Measurements from ENCODE around the gene NRG3. TPM values are rescaled to one million over a fixed set of nuclear protein-coding genes. Genes with fewer than 3 reads are reported as not detected.

The NRG3 gene
- total RNA-seq, 1 donor from 2014 or later = 10.7 TPM

DNA sequence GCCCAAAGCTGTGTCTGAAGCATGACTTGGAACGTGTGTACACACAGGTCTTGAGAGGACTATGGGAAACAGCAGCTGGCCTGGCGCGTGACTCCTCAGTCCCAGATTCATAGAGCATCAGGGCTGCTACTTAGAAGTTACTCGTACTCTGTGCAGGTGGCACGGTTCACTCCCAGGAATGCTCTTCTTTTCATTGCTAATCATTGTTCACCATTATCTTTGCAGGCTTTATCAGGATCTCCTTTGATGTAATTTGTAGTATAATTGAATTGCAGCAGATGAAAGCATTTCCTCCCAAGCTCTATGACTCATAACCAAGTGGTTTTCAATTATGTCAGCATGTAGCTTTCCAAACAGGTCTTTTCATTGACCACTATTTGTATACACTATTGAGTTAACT, 938.9 kb downstream of the NRG3 start:
- DNase-seq (ENCODE audit: low read depth in 2 of 2) = no peak

- no peak for DNase-seq (ENCODE audit: low read depth in 2 of 2)
Observed at GRCh38 chr10:82814635-82815034, 939.6 kb downstream of the NRG3 start.

DNA sequence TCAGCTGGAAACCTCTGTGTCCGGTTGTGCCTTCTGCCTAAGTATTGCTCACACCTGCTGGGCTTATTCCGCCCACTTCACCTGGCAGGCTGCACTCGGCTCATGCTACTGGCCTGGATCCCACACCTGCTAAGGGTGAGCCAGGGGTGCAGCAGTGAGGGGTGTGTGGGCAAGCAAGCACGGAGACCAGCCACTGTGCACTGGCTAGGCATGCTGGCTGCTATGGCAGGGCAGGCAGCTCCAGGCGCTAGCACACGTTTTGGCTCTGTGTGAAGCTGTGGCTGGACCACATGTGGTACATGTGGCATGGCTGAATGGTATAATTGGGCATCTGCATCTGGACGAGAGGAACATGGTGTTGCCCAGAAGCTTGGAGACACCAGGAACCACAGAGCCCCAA, 940.7 kb downstream of the NRG3 start:
- DNase-seq (ENCODE audit: low read depth in 2 of 2) = no peak

DNA sequence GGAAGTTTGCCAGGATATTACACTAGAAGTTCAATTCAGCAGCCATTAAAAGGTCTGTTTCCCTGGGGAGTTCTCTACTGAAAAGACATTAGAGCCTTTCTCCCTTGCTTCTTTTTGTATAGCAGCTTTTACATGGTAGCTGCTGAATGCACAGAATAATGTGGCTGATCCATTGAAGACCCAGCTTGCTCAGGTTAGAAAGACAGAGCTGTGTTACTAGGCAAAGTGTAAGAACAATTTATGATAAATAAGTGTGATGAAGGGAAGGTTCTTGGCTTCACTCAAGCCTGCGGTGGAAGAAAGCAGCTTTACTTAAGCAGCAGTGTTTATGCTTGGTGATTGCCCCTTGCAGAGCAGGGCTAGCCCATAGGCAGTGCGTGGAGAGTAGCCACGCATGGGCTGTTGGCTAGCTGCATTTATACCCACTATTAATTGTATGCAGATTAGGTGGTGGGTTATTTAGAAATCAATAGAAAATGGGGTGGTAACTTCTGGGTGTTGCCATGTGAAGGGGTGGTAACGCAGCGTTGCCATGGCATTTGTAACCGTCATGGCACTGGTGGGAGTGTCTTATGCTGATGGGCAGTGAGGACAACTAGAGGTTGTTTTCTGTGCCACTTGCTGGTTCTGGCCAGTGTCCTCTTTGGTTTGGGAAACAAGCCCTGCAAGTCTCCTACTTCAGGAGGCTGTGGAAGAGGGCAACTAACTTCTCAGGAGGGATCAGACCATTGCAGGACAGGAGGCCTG, 942.9 kb downstream of the NRG3 start:
- no peak for DNase-seq (ENCODE audit: low read depth in 2 of 2)

GRCh38 chr10:82821043-82821442, 946.0 kb downstream of the NRG3 start:
- DNase-seq (ENCODE audit: low read depth in 2 of 2) = no peak

DNA sequence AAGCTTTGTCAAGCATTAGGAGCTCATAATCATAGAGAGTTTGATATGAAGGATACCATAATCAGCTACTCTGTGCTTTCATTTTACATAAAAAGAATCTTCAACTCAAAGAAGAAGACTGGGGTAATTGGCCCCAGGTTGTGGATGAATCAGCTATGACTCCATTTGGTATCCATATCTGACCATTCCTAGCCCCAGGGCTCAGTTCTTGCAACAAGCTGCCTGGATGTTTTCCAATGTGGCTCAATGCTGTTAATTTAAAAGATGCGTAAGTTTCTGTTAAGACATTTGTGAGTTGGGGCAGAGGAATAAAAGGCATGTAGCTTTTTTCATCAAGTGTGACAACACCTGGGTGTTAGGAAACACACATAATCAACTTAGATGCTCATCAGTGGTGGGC, 951.1 kb downstream of the NRG3 start:
- no peak for DNase-seq (ENCODE audit: low read depth in 2 of 2)

DNA sequence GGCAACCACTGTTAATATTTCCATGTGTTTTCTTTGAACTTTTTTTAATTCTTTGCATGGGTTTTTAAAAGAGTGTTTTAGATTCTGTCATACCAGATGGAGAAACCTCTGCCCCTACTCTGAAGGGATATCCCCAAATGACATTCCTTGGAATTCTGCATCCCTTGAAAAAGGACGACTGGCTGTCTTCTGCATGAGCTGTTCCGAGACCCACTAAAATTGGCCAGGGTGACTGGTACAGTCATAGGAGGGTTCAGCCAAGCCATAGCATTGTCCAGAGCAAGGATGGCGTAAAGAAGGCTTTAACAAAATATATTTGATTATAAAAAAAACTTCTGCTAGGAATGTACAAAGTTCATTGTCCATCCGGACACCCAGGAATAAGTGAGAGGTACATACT, 952.9 kb downstream of the NRG3 start:
- DNase-seq (ENCODE audit: low read depth in 2 of 2) = no peak

GRCh38 chr10:82847242-82847641, 972.2 kb downstream of the NRG3 start:
- DNase-seq (ENCODE audit: low read depth in 2 of 2) = no peak

DNA sequence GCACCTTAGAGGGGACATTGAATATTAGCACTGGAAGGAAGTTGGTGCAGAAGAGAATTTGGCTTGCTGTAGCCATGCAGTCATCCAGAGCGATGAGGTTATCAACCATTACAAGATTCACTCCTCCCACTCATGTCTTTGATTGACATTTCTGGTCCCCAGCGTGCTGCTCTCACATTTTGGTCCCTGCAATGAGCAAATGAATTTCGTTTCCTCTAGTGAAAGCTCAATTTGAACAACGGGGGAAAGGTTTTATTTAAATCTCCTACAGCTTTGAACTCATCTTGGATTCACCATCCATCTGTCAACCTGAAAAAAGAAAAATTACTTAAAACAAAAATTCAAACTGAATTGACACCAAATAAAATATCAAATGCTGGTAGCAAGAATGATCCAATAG, 975.2 kb downstream of the NRG3 start:
- DNase-seq (ENCODE audit: low read depth in 2 of 2) = no peak

DNA sequence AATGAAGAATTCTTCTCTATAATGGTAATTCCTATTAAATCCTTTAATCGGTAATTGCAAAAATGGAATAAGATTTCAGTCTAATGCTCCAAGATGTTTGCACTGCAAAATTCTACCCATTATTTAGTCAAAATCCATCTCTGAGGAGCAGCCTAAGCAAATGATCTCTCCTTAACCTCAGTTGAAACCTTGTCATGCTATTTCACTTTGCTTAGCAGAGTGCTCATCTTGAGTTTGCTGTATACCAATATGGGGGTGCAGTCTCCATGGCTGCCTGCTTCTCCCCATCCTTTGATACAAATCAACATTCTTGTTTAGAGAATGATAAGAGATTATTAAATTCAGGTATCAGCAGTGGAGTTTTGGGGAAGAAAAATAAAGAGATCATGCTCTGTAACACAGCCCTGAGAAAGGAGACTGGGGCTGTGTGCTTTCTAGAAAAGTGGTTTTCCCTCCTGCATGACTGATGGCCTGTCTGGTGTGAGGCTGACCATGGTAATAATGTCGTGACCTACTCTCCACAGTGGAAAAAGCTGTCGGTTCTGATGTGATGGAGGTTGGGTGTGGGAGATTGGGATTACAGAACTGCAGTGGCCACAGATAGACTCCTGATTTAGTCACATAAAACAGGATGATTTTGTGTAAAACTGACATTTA, 982.1 kb downstream of the NRG3 start:
- DNase-seq (ENCODE audit: low read depth in 2 of 2) = no peak

DNA sequence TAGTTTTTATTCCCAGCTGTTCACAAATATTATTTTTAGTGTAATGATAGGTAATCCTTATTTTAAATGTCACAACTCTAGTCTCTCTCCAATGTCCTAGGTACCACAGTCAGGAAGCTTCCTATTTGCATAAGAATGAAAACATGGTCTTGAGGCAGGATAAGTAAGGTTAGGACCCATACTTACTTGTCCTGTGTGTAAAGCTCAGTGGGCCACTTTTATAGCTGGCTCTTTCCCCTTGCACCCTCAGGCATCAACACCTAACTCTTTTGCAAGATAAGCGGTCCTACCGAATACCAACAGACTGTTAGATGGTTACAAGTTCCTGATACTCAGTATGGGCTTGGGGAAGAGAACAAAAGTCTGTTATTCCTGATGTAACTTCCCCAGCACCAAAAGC, 986.9 kb downstream of the NRG3 start:
- DNase-seq (ENCODE audit: low read depth in 2 of 2) = no peak

DNA sequence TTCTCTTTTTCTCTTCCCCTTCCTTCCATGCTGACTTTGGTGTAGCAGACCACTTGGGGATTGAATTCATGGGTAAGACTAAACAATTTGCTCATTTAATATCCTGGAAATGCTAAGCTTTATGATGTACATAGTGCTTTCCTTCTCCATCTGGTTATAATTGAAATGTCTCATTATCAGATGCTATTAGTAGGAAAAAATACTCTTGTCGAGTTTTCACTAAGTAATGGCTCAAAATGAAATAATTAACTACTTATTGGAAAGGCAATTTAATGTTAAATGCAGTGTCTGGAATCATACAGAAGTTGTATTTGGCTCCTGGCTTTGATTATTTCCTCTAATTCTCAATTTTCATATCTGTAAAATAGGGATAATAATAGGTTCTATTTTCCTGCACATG, 990.4 kb downstream of the NRG3 start:
- no peak for DNase-seq (ENCODE audit: low read depth in 2 of 2)

- DNase-seq (ENCODE audit: low read depth in 2 of 2) = no peak
Observed at GRCh38 chr10:82866424-82867020, 991.5 kb downstream of the NRG3 start.

DNA sequence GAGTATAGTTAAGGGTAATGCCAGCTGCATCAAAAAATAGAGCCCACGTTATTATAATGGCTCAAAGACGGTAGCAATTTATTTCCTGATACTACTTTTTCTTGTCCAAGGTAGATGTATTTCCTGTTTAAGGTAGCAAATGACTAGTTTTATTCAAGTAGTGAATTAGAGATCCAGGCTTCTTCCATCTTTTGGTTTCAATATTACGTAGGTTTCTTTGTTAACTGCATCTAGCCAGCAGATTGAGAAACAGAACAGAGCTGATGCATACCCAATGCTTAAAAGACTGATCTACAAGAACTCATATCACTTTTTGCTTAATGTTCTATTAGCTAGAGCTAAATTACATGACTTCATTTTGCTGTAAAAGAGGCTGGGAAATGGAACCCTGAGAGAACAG, 992.1 kb downstream of the NRG3 start:
- DNase-seq (ENCODE audit: low read depth in 2 of 2) = no peak

DNA sequence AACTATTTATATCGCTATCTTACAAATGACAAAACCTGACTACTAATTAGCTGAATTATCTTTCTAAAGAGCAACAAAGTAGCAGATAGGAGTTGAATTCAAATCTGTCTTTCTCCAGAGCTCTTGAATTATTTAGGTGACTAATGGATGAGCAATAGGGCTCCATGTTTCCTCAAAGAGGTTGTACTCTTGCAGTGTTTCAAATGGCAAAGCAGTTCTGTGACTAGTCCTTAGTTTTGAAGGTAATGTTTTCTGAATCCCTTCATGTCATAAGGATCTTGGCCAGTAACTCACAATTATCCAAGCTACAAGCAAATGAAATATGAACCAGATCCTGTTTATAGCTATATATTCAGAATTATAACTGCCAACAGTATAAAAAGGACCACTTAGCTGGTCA, 999.7 kb downstream of the NRG3 start:
- no peak for DNase-seq (ENCODE audit: low read depth in 2 of 2)

GRCh38 chr10:82880776-82881290, 1005.8 kb downstream of the NRG3 start:
- no peak for DNase-seq (ENCODE audit: low read depth in 2 of 2)

- DNase-seq (ENCODE audit: low read depth in 2 of 2) = no peak
Observed at GRCh38 chr10:82882722-82883121, 1007.7 kb downstream of the NRG3 start.

DNA sequence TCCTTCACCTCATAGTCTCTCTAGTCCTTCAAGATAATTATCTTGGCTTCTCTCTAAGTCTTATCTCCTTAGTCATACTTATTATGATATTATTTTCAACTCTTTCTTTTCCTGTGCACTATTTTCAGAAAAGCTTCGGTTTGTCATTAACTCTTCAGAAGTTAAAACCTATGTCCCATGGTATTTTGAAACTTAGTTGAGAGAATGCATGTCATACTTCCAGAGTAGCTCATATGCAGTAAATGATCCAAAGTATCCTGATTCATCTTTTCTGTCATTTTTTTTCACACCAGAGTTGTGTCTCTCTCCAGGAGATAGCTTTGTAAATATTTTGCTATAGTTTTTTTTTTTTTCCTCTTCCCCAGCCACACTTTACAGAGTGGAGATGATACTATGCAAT, 1008.6 kb downstream of the NRG3 start:
- no peak for DNase-seq (ENCODE audit: low read depth in 2 of 2)

DNA sequence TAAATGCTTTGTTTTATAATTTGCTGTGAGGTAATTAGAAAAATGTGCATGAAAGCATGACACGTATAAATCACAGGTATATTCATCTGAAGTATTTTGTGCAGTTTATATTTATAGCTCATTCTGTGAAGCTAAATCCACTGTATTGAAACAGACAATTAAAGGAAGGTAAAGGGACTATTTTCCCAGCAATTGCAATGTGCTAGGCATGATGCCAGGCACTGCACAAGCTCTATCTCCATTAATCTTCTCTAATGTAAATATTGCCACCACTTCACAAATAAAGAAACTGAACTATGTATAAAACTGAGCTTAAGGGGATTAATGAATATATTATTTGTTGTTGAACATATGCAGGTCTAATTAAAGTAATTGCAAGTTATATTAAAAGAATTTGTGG, 1012.5 kb downstream of the NRG3 start:
- DNase-seq (ENCODE audit: low read depth in 2 of 2) = peak in 1 of 2 donors; percentile 54

GRCh38 chr10:82888809-82889455, 1013.9 kb downstream of the NRG3 start:
- DNase-seq (ENCODE audit: low read depth in 2 of 2) = no peak

DNA sequence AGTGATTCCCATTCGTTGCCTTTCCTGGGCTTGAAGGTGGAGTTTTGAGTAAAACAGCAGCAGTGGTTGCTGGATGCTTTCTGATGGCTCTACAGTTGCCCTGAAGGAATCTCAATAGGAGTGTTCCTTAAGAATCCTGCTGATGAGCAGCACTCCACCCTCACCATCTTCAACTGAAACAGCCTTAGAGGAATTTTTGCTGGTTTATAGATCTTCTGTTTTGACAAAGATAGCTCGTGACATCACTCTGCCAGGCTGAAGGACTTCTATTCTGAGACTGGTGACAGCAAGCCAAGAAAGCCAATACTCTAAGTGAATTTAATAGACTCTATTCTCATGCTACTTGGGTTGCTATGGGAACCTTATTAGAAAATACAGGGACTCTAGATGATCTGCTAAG, 1014.7 kb downstream of the NRG3 start:
- no peak for DNase-seq (ENCODE audit: low read depth in 2 of 2)

- DNase-seq (ENCODE audit: low read depth in 2 of 2) = no peak
Observed at GRCh38 chr10:82890573-82890972, 1015.6 kb downstream of the NRG3 start.
